NCI-H2227 (cell line): Measurements from ENCODE around the gene DTHD1.

ENCODE experiments used
- DNase-seq: peaks from one replicate; lab custom pipeline; 2025; ENCODE audit not compliant: unreplicated experiment; lab: John Stamatoyannopoulos, UW

The DTHD1 gene

GRCh38 chr4:36343501-36344175 is 62.2 kb downstream of the DTHD1 start:
- DNase-seq: no peak

GRCh38 chr4:36348403-36348938 is 67.1 kb downstream of the DTHD1 start:
- no peak for DNase-seq

- DNase-seq: no peak
Observed at GRCh38 chr4:36349938-36350549, 68.6 kb downstream of the DTHD1 start.

- DNase-seq: no peak
Observed at GRCh38 chr4:36351082-36351666, 69.8 kb downstream of the DTHD1 start.

GRCh38 chr4:36353998-36354397 is 72.6 kb downstream of the DTHD1 start:
- DNase-seq: no peak

- no peak for DNase-seq
Observed at GRCh38 chr4:36358173-36358572, 76.8 kb downstream of the DTHD1 start.

- DNase-seq: no peak
Observed at GRCh38 chr4:36360755-36361154, 79.3 kb downstream of the DTHD1 start.

GRCh38 chr4:36363024-36363423 is 81.6 kb downstream of the DTHD1 start:
- no peak for DNase-seq

GRCh38 chr4:36374836-36375511 is 93.6 kb downstream of the DTHD1 start:
- no peak for DNase-seq

- no peak for DNase-seq
Observed at GRCh38 chr4:36385951-36386571, 104.6 kb downstream of the DTHD1 start.

- no peak for DNase-seq
Observed at GRCh38 chr4:36386691-36387090, 105.3 kb downstream of the DTHD1 start.

- no peak for DNase-seq
Observed at GRCh38 chr4:36388710-36389109, 107.3 kb downstream of the DTHD1 start.

- DNase-seq: no peak
Observed at GRCh38 chr4:36391411-36391810, 110.0 kb downstream of the DTHD1 start.

GRCh38 chr4:36392024-36392423 is 110.6 kb downstream of the DTHD1 start:
- no peak for DNase-seq

GRCh38 chr4:36392916-36393315 is 111.5 kb downstream of the DTHD1 start:
- no peak for DNase-seq
